ENCODE results near the gene ATG14. TPM values are rescaled to one million over a fixed set of nuclear protein-coding genes. Genes with fewer than 3 reads are reported as not detected.

Gene ATG14
- total and polyA plus RNA-seq, 2 of the 8 experiments (the other 6 are each of a cell fraction or from before 2014, with no cell fraction given), result 4.9 to 10.8 TPM

DNA sequence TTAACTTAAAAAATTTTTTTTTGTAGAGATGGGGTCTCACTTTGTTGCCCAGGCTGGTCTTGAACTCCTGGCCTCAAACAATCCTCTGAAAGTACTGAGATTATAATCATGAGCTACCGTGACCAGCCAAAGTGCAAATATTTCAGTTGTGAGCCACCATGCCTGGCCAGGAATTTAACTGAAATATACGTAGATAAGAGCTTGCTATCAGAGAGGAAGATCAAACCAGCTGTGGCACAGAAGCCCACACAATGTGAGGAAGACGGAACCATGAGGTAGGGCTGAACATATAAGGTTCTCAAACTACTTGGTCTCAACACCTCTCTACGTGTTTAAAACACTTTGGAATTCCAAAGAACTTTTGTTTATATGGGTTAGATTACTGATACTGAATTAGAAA, 29.1 kb downstream of the ATG14 start:
- Histone ChIP-seq H3K9me3 (ENCODE audit: insufficient read depth in 2 of 2, low read depth in 1 of 2, low read length in 1 of 2) (no peaks in the 10 kb centered on the region), H3K23ac (ENCODE audit: insufficient read length) (no peak overlapping the region), H3K56ac (replicated peaks; ENCODE audit: insufficient read length, low read depth, low read length) (no peak overlapping the region), H3K79me1 (ENCODE audit: low read depth, low read length) (no peaks in the 10 kb centered on the region), H3K27ac (ENCODE audit: low read depth, low read length) (no peak overlapping the region), H3K79me2 (ENCODE audit: control insufficient read depth in 1 of 2, insufficient read depth in 2 of 2, low read length in 2 of 2) (no peaks in the 10 kb centered on the region), H2BK20ac (ENCODE audit: low read length) (no peak overlapping the region), H3K4me1 (replicated peaks in 1 of 4; ENCODE audit: control insufficient read depth in 3 of 4, insufficient read depth in 4 of 4, low read length in 3 of 4) (no peaks in the 10 kb centered on the region), H3K4me3 (ENCODE audit: extremely low read depth in 1 of 4, insufficient read depth in 2 of 4, low read depth in 3 of 4, low read length in 4 of 4) (no peak overlapping the region), H3K36me3 (ENCODE audit: control insufficient read depth in 2 of 4, insufficient read depth in 4 of 4, low read length in 3 of 4) (peaks cover 7 to 27% (median 19%) of the 10 kb centered on the region in 4 experiments; a peak in 7 of 8 replicates), H3K18ac (ENCODE audit: extremely low read depth, low read length) (no peak overlapping the region), H3K4ac (replicated peaks; ENCODE audit: insufficient read length, low read depth, low read length) (no peak overlapping the region), H4K91ac (replicated peaks; ENCODE audit: insufficient read length, low read length) (no peak overlapping the region), H2AFZ (ENCODE audit: low read length) (no peak overlapping the region), H2BK5ac (ENCODE audit: low read depth, low read length) (no peak overlapping the region), H4K8ac (ENCODE audit: extremely low read depth, insufficient read depth, low read length) (no peak overlapping the region), H2BK15ac (ENCODE audit: low read length) (no peak overlapping the region), H2BK120ac (replicated peaks; ENCODE audit: low read depth, low read length) (no peak overlapping the region), H3K4me2 (ENCODE audit: insufficient read depth in 1 of 2, low read depth in 2 of 2, low read length in 2 of 2) (no peak overlapping the region), H4K5ac (ENCODE audit: insufficient read length, low read depth, low read length) (no peak overlapping the region), H3K14ac (ENCODE audit: insufficient read length) (no peak overlapping the region), H4K20me1 (replicated peaks in 1 of 2; ENCODE audit: control insufficient read depth in 1 of 2, insufficient read depth in 2 of 2, low read length in 2 of 2) (peaks cover 0 to 3% of the 10 kb centered on the region in 2 experiments), H3K9ac (replicated peaks in 1 of 4; ENCODE audit: extremely low read depth in 1 of 4, low read depth in 3 of 4, low read length in 3 of 4) (no peak overlapping the region), H2AK5ac (ENCODE audit: low read depth, low read length) (no peak overlapping the region), H3K23me2 (ENCODE audit: low read depth, low read length) (no peaks in the 10 kb centered on the region), H3K27me3 (replicated peaks in 1 of 4; ENCODE audit: control insufficient read depth in 3 of 4, extremely low read depth in 1 of 4, insufficient read depth in 3 of 4, low read length in 3 of 4) (no peaks in the 10 kb centered on the region), H2BK12ac (ENCODE audit: low read depth, low read length) (no peak overlapping the region)
- WGBS, 2 experiments (ENCODE audit: extremely low coverage in 1 of 2, insufficient coverage in 1 of 2, insufficient read length in 1 of 2, insufficient replicate concordance in 2 of 2, low coverage in 1 of 2, low lambda C conversion rate in 2 of 2, missing lambda C conversion rate in 1 of 2), result 92% methylated on average over 4 of the region's 4 CpGs; no CpG with 5 or more reads in 1 of the 2 experiments
- FAIRE-seq (no peak), DNase-seq (ENCODE audit: low read depth in 1 of 2, low spot score in 2 of 2) (no peak)
- ChIA-PET POLR2A (ENCODE audit: partially characterized antibody) (interaction anchor here (0.9 kb wide), 1 partner anchor 10 kb away, joined by 4 read pairs; no protein-coding TSS in a partner anchor), CTCF (ENCODE audit: partially characterized antibody) (interaction anchor here (0.7 to 1.3 kb wide), 2 partner anchors 28 to 35 kb away, joined by 3 to 7 read pairs; no protein-coding TSS in a partner anchor)
- no peak for TF ChIP-seq BACH1 (IDR thresholded peaks at IDR 0.05; ENCODE audit: low read length)
- TF ChIP-seq SIX5 (IDR thresholded peaks at IDR 0.05; ENCODE audit: low read depth, low read length), result no peak
- TF ChIP-seq EP300 (IDR thresholded peaks at IDR 0.05; ENCODE audit: borderline replicate concordance in 1 of 2, low read depth in 2 of 2, low read length in 2 of 2), result no peak
- TF ChIP-seq NANOG (IDR thresholded peaks at IDR 0.05; ENCODE audit: insufficient read depth, low read depth, low read length, poor library complexity, severe bottlenecking), result no peak
- no peak for TF ChIP-seq PHF8 (conservative IDR thresholded peaks at IDR 0.05; ENCODE audit: low read depth, low read length)
- no peak for TF ChIP-seq SIN3A (conservative IDR thresholded peaks at IDR 0.05 in 1 of 2, IDR thresholded peaks at IDR 0.05 in 1 of 2; ENCODE audit: low read depth in 1 of 2, low read length in 2 of 2)
- no peak for TF ChIP-seq SUZ12 (IDR thresholded peaks at IDR 0.05; ENCODE audit: low read length)

All from H1 (cell line).